COR-L47 (cell line): ENCODE data around the gene PDE12.

ENCODE experiments used
- DNase-seq: peaks from one replicate; lab custom pipeline; 2025; lab: John Stamatoyannopoulos, UW

The PDE12 gene, protein sequence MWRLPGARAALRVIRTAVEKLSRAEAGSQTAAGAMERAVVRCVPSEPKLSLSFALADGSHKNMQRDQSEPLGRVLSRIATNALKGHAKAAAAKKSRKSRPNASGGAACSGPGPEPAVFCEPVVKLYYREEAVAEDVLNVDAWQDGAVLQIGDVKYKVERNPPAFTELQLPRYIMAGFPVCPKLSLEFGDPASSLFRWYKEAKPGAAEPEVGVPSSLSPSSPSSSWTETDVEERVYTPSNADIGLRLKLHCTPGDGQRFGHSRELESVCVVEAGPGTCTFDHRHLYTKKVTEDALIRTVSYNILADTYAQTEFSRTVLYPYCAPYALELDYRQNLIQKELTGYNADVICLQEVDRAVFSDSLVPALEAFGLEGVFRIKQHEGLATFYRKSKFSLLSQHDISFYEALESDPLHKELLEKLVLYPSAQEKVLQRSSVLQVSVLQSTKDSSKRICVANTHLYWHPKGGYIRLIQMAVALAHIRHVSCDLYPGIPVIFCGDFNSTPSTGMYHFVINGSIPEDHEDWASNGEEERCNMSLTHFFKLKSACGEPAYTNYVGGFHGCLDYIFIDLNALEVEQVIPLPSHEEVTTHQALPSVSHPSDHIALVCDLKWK

GRCh38 chr3:57555738-57556458, at the start of gene PDE12:
TSS of gene PDE12 (plus strand) at chr3:57556274. CDS start at chr3:57556380, 106 bp downstream.
- peak; percentile 58 for DNase-seq

GRCh38 chr3:57512166-57512565, 43.9 kb upstream of the PDE12 start:
- no peak for DNase-seq

DNA sequence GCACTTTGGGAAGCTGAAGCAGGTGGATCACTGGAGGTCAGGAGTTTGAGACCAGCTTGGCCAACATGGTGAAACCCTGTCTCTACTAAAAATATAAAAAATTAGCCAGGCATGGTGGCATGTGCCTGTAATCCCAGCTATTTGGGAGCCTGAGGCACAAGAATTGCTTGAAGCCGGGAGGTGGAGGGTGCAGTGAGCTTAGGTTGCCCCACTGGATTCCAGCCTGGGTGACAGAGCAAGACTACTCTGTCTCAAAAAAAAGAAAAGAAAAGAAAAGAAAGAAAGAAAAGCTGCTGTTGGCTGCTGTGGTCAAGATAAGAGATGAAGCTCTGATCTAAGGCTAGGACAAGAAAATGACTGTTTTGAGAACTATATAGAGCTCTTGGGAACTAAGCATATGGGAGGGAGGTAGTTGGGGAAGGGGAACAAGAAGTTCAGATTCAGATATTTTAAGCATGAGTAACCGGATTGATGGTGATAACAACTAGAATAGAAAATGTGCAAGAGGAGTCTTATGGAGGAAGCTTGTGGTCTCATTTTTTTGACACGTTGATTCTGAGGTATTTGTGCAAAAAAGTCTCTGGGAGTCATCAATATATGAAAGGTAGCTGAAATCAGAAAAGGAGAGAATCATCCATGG, 37.7 kb upstream of the PDE12 start:
- DNase-seq = no peak

- no peak for DNase-seq
These were observed 25.9 kb upstream of the PDE12 start for GRCh38 chr3:57530071-57530608.

DNA sequence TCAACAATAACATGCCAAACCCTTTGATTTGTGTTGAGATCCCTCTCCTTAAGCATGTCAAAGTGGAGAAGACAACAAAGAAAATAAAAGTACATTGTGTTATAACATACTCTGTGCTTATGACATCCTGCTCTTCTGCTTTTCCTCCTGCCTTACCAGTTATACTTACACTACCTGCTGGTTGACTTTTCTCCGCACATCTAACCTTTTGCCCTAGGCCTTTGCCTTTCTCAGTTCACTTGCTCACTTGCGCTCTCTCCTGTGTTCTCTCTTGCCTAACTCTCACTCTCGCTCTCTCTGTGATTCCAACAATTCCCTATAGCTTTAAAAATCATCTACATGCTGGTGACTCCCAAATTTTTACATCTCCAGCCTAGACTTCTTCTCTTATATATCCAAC, 17.6 kb upstream of the PDE12 start:
- DNase-seq = no peak

GRCh38 chr3:57544181-57545125, 11.6 kb upstream of the PDE12 start, which contains the start of gene DNAH12:
TSS of gene DNAH12 (minus strand) at chr3:57544344. CDS start at chr3:57542870, 1,474 bp downstream.
- DNase-seq = peak; percentile 78

- no peak for DNase-seq
These were observed 10.3 kb upstream of the PDE12 start for GRCh38 chr3:57545636-57546268.

GRCh38 chr3:57546616-57547015, 9.5 kb upstream of the PDE12 start:
- DNase-seq = no peak

GRCh38 chr3:57555306-57555705, 768 bp upstream of the PDE12 start:
- no peak for DNase-seq

GRCh38 chr3:57556459-57557084, 498 bp downstream of the PDE12 start:
- DNase-seq = no peak

DNA sequence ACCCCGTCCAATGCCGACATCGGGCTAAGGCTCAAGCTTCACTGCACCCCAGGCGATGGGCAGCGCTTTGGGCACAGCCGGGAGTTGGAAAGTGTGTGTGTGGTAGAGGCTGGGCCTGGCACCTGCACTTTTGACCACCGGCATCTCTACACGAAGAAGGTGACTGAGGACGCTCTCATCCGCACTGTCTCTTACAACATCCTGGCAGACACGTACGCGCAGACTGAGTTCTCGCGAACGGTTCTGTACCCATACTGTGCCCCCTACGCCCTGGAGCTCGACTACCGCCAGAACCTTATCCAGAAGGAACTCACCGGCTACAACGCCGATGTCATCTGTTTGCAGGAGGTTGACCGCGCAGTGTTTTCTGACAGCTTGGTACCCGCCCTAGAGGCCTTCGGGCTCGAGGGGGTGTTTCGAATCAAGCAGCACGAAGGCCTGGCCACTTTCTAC, 1.0 kb downstream of the PDE12 start:
- DNase-seq = no peak

- DNase-seq = no peak
These were observed 3.5 kb downstream of the PDE12 start for GRCh38 chr3:57559526-57559925.

GRCh38 chr3:57569859-57570450, 13.9 kb downstream of the PDE12 start:
- DNase-seq = no peak

- no peak for DNase-seq
These were observed 14.8 kb downstream of the PDE12 start for GRCh38 chr3:57570878-57571277.

DNA sequence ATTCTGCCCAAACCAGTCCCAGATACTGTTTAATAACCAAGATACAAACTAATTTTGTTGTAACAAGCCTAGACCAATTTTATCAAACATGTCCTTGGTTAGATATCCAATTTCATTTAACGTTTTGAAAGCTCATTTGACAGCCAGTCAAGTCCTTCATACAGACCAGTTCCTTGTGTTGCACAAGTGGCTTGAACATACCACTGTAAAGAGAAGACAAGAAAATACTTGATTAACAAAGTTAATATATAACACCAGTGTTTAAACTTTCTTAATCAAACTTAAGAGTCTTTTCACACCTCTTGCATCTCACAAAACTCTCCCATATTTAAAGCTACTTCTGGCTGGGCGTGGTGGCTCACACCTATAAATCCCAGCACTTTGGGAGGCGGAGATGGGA, 16.0 kb downstream of the PDE12 start:
- no peak for DNase-seq

GRCh38 chr3:57575966-57576626, 20.0 kb downstream of the PDE12 start:
- no peak for DNase-seq

- no peak for DNase-seq
These were observed 21.7 kb downstream of the PDE12 start for GRCh38 chr3:57577801-57578200.

- peak; percentile 37 for DNase-seq
These were observed 26.5 kb downstream of the PDE12 start for GRCh38 chr3:57582474-57583168.
